Activated CD8-positive, alpha-beta memory T cell treated with anti-CD3 and anti-CD28 coated beads, Interleukin-2, amount 50 U/mL, for 24 hours (primary cell): ENCODE results near the gene PSMD1.
A peak's percentile ranks its signal among the peaks of the same experiment; 100 is the strongest.
"Not testable (repeated sequence)": the region's sequence is repeated elsewhere in the genome, so short reads cannot be mapped to it uniquely, and the experiment has no call there.

Source experiments
- DNase-seq: peaks from one replicate; pipeline ENCODE4 v3.0.0-alpha.2; 2020; ENCODE audit errors: extremely low read depth

Gene PSMD1

GRCh38 chr2:231056453-231057416 is at the start of gene PSMD1:
TSS of gene PSMD1 (plus strand) at chr2:231056867. CDS start at chr2:231057026, 159 bp downstream.
- DNase-seq, result peak; percentile 91

- no peak for DNase-seq
Measured at GRCh38 chr2:231007286-231008098, 49.2 kb upstream of the PSMD1 start.

GRCh38 chr2:231008131-231008530 is 48.5 kb upstream of the PSMD1 start:
- DNase-seq, result no peak

- DNase-seq, result no peak
Measured at GRCh38 chr2:231009236-231009919, 47.3 kb upstream of the PSMD1 start.

DNA sequence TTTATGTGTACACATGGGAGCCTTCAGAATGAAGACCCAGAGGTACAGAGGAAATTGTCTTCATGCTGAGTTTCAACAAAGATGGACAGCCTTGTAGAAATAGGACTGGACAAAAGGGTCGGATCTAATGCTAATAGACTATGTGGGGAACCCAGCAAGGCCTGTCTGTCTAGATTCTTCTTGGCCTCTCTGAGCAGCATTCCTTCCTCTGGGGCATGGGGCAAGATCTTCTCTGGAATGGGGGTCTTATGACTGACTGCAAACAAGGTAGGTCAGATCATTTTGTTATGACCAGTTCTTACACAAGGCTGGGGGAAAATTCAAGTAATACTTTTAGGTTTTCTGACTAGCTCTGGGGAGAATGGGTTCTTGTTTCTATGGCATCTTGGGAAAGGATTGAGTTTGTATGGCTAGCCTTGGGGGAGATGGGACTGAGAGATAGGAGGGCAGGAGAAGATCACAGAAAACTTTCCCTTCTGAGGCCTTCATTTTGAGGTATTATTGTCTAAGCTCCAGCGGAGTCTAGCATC is 46.4 kb upstream of the PSMD1 start:
- no peak for DNase-seq

GRCh38 chr2:231011526-231011925 is 45.1 kb upstream of the PSMD1 start:
- DNase-seq, result no peak

- no peak for DNase-seq
Measured at GRCh38 chr2:231012463-231012862, 44.2 kb upstream of the PSMD1 start.

GRCh38 chr2:231013820-231014219 is 42.8 kb upstream of the PSMD1 start:
- DNase-seq, result no peak

GRCh38 chr2:231015478-231015877 is 41.2 kb upstream of the PSMD1 start:
- DNase-seq, result no peak

- no peak for DNase-seq
Measured at GRCh38 chr2:231015926-231016325, 40.7 kb upstream of the PSMD1 start.

DNA sequence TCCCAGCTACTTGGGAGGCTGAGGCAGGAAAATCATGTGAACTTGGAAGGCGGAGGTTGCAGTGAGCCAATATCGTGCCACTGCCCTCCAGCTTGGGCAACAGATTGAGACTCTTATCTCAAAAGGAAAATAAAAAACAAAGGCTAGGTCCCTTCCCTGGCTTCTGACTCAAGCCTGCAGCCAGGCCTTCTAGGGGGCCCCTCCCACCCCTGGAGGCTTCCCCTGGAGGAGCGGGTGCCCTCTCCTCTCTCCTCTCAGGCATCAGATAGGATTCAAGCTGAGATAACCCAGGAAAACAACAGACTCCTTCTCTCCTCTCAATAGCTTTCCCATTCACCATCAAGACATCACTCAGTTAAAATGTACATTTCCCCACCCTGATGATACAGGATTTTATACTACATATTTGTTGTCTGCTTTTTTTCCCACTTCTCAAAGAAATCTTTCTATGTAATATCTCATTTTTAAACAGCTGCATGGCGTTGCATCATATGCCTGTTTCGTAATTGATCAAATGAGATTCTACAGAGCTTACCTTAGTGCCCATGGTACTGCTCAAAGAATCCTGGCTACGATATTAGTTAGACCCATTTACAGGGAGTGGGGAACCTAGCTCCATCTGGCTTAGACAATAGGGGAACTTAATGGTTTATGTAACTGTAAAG is 40.0 kb upstream of the PSMD1 start:
- no peak for DNase-seq

DNA sequence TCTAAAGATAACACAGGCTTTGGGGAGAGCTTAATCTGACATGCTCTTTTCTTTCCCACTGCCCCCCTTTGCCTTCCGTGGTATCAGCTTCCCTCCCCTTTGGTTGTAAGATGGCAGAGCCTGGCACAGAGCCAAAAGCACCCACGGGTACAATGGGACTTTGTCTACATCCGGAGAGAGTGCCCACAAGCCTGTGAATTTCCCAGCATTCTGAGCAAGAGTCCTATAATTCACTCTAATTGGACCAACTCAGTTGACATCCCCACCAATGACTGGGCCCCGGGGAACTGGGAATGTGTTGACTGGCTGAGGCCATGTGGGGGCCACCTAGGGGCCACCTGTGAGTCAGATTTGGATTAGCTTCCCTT is 39.5 kb upstream of the PSMD1 start:
- DNase-seq, result no peak

DNA sequence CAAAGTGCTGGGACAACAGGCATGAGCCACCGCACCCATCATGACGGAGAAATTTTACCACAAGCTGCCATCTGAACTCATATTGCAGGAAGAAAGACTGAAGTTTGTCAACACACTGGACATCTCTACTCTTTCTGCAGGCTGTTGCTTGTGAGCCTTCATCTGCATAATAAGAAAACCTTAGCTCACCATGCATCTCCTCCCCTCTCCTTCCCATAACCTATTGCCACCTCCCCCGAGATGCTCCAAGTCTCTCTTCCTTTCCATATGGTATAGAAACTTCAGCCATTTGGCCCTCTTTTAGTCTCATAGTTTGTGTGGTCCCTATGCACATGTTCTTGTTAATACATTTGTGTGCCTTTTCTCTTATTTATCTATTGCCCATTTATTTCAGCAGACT is 38.5 kb upstream of the PSMD1 start:
- DNase-seq, result no peak

DNA sequence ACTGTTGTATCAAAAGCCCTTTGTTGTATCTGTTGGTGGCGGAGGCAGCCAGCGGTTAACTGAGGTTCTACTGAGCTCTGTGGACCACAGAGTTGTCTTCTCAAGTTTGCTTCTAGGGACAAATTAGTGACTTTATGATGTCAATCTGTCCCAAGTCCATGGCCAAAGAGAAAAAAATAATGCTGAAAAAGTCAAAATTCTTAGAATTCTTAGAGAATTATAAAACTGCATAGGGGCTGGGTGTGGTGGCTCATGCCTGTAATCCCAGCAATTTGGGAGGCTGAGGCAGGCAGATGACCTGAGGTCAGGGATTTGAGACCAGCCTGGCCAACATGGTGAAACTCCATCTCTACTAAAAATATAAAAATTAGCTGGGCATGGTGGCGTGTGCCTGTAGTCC is 31.6 kb upstream of the PSMD1 start:
- not testable (repeated sequence) for DNase-seq

GRCh38 chr2:231028889-231029288 is 27.8 kb upstream of the PSMD1 start:
- DNase-seq, result no peak

DNA sequence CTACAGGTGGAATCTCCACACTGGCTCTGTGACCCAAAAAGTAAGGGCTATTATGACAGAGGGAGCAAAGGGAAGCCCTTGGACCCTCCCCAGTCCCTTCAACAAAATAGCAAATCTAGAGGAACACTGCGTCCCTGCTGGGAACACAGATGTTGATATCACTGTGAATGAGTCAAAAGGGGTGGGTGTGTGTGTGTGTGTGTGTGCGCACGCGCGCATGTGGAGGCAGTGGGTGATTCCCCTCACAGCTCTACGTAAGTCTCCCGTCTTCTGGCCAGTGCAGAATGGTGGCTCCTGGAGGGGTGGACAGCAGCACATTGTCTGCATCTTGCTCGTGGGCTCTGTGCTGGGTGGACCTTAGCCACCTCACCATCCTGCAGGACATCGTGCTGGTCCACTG is 27.1 kb upstream of the PSMD1 start:
- no peak for DNase-seq

- no peak for DNase-seq
Measured at GRCh38 chr2:231030725-231031124, 25.9 kb upstream of the PSMD1 start.

GRCh38 chr2:231032575-231033140 is 24.0 kb upstream of the PSMD1 start:
- no peak for DNase-seq

- DNase-seq, result no peak
Measured at GRCh38 chr2:231033147-231034132, 23.2 kb upstream of the PSMD1 start.
